ENCODE results near the gene KPNA5. TPM values are rescaled to one million over a fixed set of nuclear protein-coding genes. Genes with fewer than 3 reads are reported as not detected.

The KPNA5 gene
- total and polyA plus RNA-seq, 2 of the 8 experiments (the other 6 are each of a cell fraction or from before 2014, with no cell fraction given) = 2.0 to 9.7 TPM

DNA sequence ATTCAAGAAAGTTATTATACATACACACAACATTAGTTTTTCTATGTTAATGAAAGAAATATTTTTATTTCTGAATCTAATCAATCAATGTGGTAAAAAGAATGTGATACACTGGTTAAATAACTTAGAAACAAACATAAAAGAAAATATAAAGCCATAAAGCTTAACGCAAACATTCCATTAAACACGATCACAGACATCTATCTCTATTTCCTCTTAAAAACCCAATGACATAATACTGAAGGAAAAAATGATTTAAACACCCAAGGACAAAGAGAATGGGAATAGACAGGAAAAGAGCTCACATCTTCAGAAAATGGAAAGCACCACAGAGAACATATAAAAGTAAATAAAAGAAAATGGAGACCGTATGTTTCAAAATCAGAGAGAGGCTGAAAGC lies 31.9 kb upstream of the KPNA5 start:
- Histone ChIP-seq H4K8ac (ENCODE audit: extremely low read depth, insufficient read depth, low read length) (no peak overlapping the region), H3K23ac (ENCODE audit: insufficient read length) (no peak overlapping the region), H3K27ac (ENCODE audit: low read depth, low read length) (no peak overlapping the region), H3K27me3 (replicated peaks in 1 of 4; ENCODE audit: control insufficient read depth in 3 of 4, extremely low read depth in 1 of 4, insufficient read depth in 3 of 4, low read length in 3 of 4) (no peaks in the 10 kb centered on the region), H3K14ac (ENCODE audit: insufficient read length) (no peak overlapping the region), H2AFZ (ENCODE audit: low read length) (no peak overlapping the region), H3K4me3 (ENCODE audit: extremely low read depth in 1 of 4, insufficient read depth in 2 of 4, low read depth in 3 of 4, low read length in 4 of 4) (no peak overlapping the region), H4K20me1 (replicated peaks in 1 of 2; ENCODE audit: control insufficient read depth in 1 of 2, insufficient read depth in 2 of 2, low read length in 2 of 2) (peaks cover 0 to 2% of the 10 kb centered on the region in 2 experiments), H3K56ac (replicated peaks; ENCODE audit: insufficient read length, low read depth, low read length) (no peak overlapping the region), H3K36me3 (ENCODE audit: control insufficient read depth in 2 of 4, insufficient read depth in 4 of 4, low read length in 3 of 4) (peaks cover 0 to 17% (median 2%) of the 10 kb centered on the region in 4 experiments; a peak in 3 of 8 replicates), H3K4me1 (replicated peaks in 1 of 4; ENCODE audit: control insufficient read depth in 3 of 4, insufficient read depth in 4 of 4, low read length in 3 of 4) (no peaks in the 10 kb centered on the region), H3K79me2 (ENCODE audit: control insufficient read depth in 1 of 2, insufficient read depth in 2 of 2, low read length in 2 of 2) (no peaks in the 10 kb centered on the region), H3K9me3 (ENCODE audit: insufficient read depth in 2 of 2, low read depth in 1 of 2, low read length in 1 of 2) (no peaks in the 10 kb centered on the region), H2BK5ac (ENCODE audit: low read depth, low read length) (no peak overlapping the region), H2BK20ac (ENCODE audit: low read length) (no peak overlapping the region), H3K23me2 (ENCODE audit: low read depth, low read length) (no peaks in the 10 kb centered on the region), H2BK15ac (ENCODE audit: low read length) (no peak overlapping the region), H2BK12ac (ENCODE audit: low read depth, low read length) (no peak overlapping the region), H3K9ac (replicated peaks in 1 of 4; ENCODE audit: extremely low read depth in 1 of 4, low read depth in 3 of 4, low read length in 3 of 4) (no peak overlapping the region), H2BK120ac (replicated peaks; ENCODE audit: low read depth, low read length) (no peak overlapping the region), H2AK5ac (ENCODE audit: low read depth, low read length) (no peak overlapping the region), H3K18ac (ENCODE audit: extremely low read depth, low read length) (no peak overlapping the region), H3K79me1 (ENCODE audit: low read depth, low read length) (no peaks in the 10 kb centered on the region), H3K4me2 (ENCODE audit: insufficient read depth in 1 of 2, low read depth in 2 of 2, low read length in 2 of 2) (no peak overlapping the region), H4K5ac (ENCODE audit: insufficient read length, low read depth, low read length) (no peak overlapping the region), H3K4ac (replicated peaks; ENCODE audit: insufficient read length, low read depth, low read length) (no peak overlapping the region), H4K91ac (replicated peaks; ENCODE audit: insufficient read length, low read length) (no peak overlapping the region)
- POLR2A ChIA-PET (ENCODE audit: partially characterized antibody) = no interaction called here
- 99 to 100% methylated on average over 2 to 3 of the region's 3 CpGs for WGBS, 2 experiments (ENCODE audit: extremely low coverage in 1 of 2, insufficient coverage in 1 of 2, insufficient read length in 1 of 2, insufficient replicate concordance in 2 of 2, low coverage in 1 of 2, low lambda C conversion rate in 2 of 2, missing lambda C conversion rate in 1 of 2)
- no peak for FAIRE-seq
- CTCF ChIA-PET (ENCODE audit: partially characterized antibody) = interaction anchor here (0.6 to 2.3 kb wide), 7 partner anchors 11 to 380 kb away, joined by 3 to 6 read pairs (median 4); partner anchors contain the start of gene RWDD1
- no peak for DNase-seq (ENCODE audit: low read depth in 1 of 2, low spot score in 2 of 2)
- TF ChIP-seq KDM1A (IDR thresholded peaks at IDR 0.05; ENCODE audit: borderline replicate concordance, low read length) (no peak), JUN (IDR thresholded peaks at IDR 0.05; ENCODE audit: low read depth, low read length) (no peak), CBX8 (IDR thresholded peaks at IDR 0.05; ENCODE audit: borderline replicate concordance, low read depth, low read length) (no peak), POLR2A (IDR thresholded peaks at IDR 0.05; ENCODE audit: control extremely low read depth in 1 of 2, low read depth in 2 of 2, low read length in 2 of 2) (no peak), CTBP2 (IDR thresholded peaks at IDR 0.05; ENCODE audit: borderline replicate concordance, insufficient read depth, insufficient read length, low read length) (no peak), KDM4A (IDR thresholded peaks at IDR 0.05; ENCODE audit: low read depth, low read length, severe bottlenecking) (no peak), GABPA (IDR thresholded peaks at IDR 0.05; ENCODE audit: borderline replicate concordance, insufficient read depth, low read length) (no peak), RAD21 (IDR thresholded peaks at IDR 0.05 in 1 of 2, conservative IDR thresholded peaks at IDR 0.05 in 1 of 2; ENCODE audit: low read depth in 2 of 2, low read length in 2 of 2) (no peak)
